ENCODE results near the gene TNIP3.
"Not testable (repeated sequence)": the region's sequence is repeated elsewhere in the genome, so short reads cannot be mapped to it uniquely, and the experiment has no call there.

Gene TNIP3

GRCh38 chr4:121177246-121178137 lies 13.4 kb upstream of the TNIP3 start:
- no peak for DNase-seq

GRCh38 chr4:121176082-121176934 lies 12.2 kb upstream of the TNIP3 start:
- DNase-seq = no peak

- DNase-seq = not testable (repeated sequence)
Measured at GRCh38 chr4:121171477-121171876, 7.4 kb upstream of the TNIP3 start.

- no peak for DNase-seq
Measured at GRCh38 chr4:121168446-121169281, 4.5 kb upstream of the TNIP3 start.

- no peak for DNase-seq
Measured at GRCh38 chr4:121166976-121167375, 2.9 kb upstream of the TNIP3 start.

- DNase-seq = no peak
Measured at GRCh38 chr4:121165206-121165605, 1.1 kb upstream of the TNIP3 start.

GRCh38 chr4:121156822-121157769 lies 7.0 kb downstream of the TNIP3 start:
- DNase-seq = no peak

GRCh38 chr4:121155893-121156292 lies 8.2 kb downstream of the TNIP3 start:
- DNase-seq = no peak

GRCh38 chr4:121154103-121154515 lies 10.0 kb downstream of the TNIP3 start:
- no peak for DNase-seq

GRCh38 chr4:121151942-121152341 lies 12.2 kb downstream of the TNIP3 start:
- DNase-seq = no peak

GRCh38 chr4:121150486-121150885 lies 13.6 kb downstream of the TNIP3 start:
- DNase-seq = no peak

GRCh38 chr4:121150003-121150402 lies 14.1 kb downstream of the TNIP3 start:
- no peak for DNase-seq

- no peak for DNase-seq
Measured at GRCh38 chr4:121148621-121149020, 15.5 kb downstream of the TNIP3 start.

- no peak for DNase-seq
Measured at GRCh38 chr4:121148000-121148399, 16.1 kb downstream of the TNIP3 start.

GRCh38 chr4:121146530-121146929 lies 17.6 kb downstream of the TNIP3 start:
- no peak for DNase-seq

- no peak for DNase-seq
Measured at GRCh38 chr4:121145430-121145829, 18.7 kb downstream of the TNIP3 start.

- DNase-seq = no peak
Measured at GRCh38 chr4:121144021-121144420, 20.1 kb downstream of the TNIP3 start.

- DNase-seq = no peak
Measured at GRCh38 chr4:121143131-121143530, 21.0 kb downstream of the TNIP3 start.

GRCh38 chr4:121140716-121141460 lies 23.2 kb downstream of the TNIP3 start:
- no peak for DNase-seq

GRCh38 chr4:121139533-121140222 lies 24.4 kb downstream of the TNIP3 start:
- DNase-seq = no peak
